HepG2 (cell line): Measurements from ENCODE around the gene GJC2. TPM values are rescaled to one million over a fixed set of nuclear protein-coding genes. Genes with fewer than 3 reads are reported as not detected.

Experiments
- AGO2 ChIP-seq: fragments of 200-400 bp; formaldehyde crosslinking; optimal IDR thresholded peaks from 2 replicates; pipeline ENCODE3; 2017; ENCODE audit warnings: mild to moderate bottlenecking, low read depth, low read length, moderate library complexity
- CAMTA2 ChIP-seq: sonication (generic); formaldehyde crosslinking; IDR thresholded peaks from 2 replicates; pipeline ENCODE4 v1.4.0; 2020; ENCODE audit warnings: mild to moderate bottlenecking, missing genetic modification reagents, borderline replicate concordance
- CBX5 ChIP-seq: sonication (generic); formaldehyde crosslinking; IDR thresholded peaks from 2 replicates; pipeline ENCODE4 v1.4.0; 2020; ENCODE audit warnings: missing genetic modification reagents, borderline replicate concordance
- CSRNP1 ChIP-seq: sonication (generic); formaldehyde crosslinking; IDR thresholded peaks from 2 replicates; pipeline ENCODE4 v1.8.1; 2023; ENCODE audit warnings: mild to moderate bottlenecking, missing genetic modification reagents
- EED ChIP-seq: sonication (generic); formaldehyde crosslinking; IDR thresholded peaks from 2 replicates; pipeline ENCODE4 v1.5.0; 2020; ENCODE audit warnings: mild to moderate bottlenecking, missing genetic modification reagents
- FOXC1 ChIP-seq: sonication (generic); formaldehyde crosslinking; IDR thresholded peaks from 2 replicates; pipeline ENCODE4 v1.8.0; 2022; ENCODE audit warnings: mild to moderate bottlenecking, missing genetic modification reagents, borderline replicate concordance
- HIVEP1 ChIP-seq: sonication (generic); formaldehyde crosslinking; IDR thresholded peaks from 2 replicates; pipeline ENCODE4 v1.4.0; 2020; ENCODE audit warnings: mild to moderate bottlenecking, missing genetic modification reagents
- NR2F2 ChIP-seq: IDR thresholded peaks from 2 replicates; pipeline ENCODE4 v1.6.1; 2012; ENCODE audit warnings: low read depth, inconsistent platforms, borderline replicate concordance
- PITX1 ChIP-seq: sonication (generic); formaldehyde crosslinking; IDR thresholded peaks from 2 replicates; pipeline ENCODE4 v1.5.1; 2020; ENCODE audit warnings: mild to moderate bottlenecking, missing genetic modification reagents
- TCF7 ChIP-seq: sonication (generic); IDR thresholded peaks from 2 replicates; pipeline ENCODE4 v1.6.1; 2016; ENCODE audit warnings: antibody characterized with exemption, low read depth
- ZBTB2 ChIP-seq: sonication (generic); formaldehyde crosslinking; IDR thresholded peaks from 2 replicates; pipeline ENCODE4 v1.8.0; 2022; ENCODE audit warnings: low read depth, missing genetic modification reagents
- ZNF256 ChIP-seq: sonication (generic); formaldehyde crosslinking; conservative IDR thresholded peaks from 2 replicates; pipeline ENCODE4 v1.4.0; 2020; ENCODE audit warnings: missing genetic modification reagents
- ZNF460 ChIP-seq: sonication (generic); formaldehyde crosslinking; IDR thresholded peaks from 2 replicates; pipeline ENCODE4 v1.5.1; 2020; ENCODE audit warnings: missing genetic modification reagents, mild to moderate bottlenecking, borderline replicate concordance
- polyA plus RNA-seq, 8 experiments: library from polyadenylated mRNA; depleted of rRNA in 3 of 8; stranded (reverse) in 7 of 8; unstranded in 1 of 8; fragments of >200 nt; fragmentation: Illumina TruSeq in 4 of 8; extraction: Trizol in 4 of 8; gene quantifications; 2 replicates each; pipeline versions ENCODE4 v1.2.1 to v1.2.3, GENCODE V29; 2011 to 2016; ENCODE audit warnings: low read depth in 4 of 8, missing spikeins in 1 of 8, mixed read lengths in 1 of 8; ENCODE audit not compliant: insufficient read depth in 1 of 8
- total RNA-seq, 5 experiments: library from RNA; depleted of rRNA; stranded (reverse); fragments of >200 nt; fragmentation: Illumina TruSeq; extraction: Trizol; gene quantifications; 2 replicates each; pipeline ENCODE4 v1.2.3, GENCODE V29; 2016; ENCODE audit warnings: low read depth in 1 of 5
- TF ChIP-seq, protein P1 (sequence below): sonication (generic); formaldehyde crosslinking; conservative IDR thresholded peaks from 2 replicates; pipeline ENCODE4 v1.5.0; 2020; ENCODE audit warnings: missing genetic modification reagents
- TF ChIP-seq, protein P2 (sequence below): sonication (generic); formaldehyde crosslinking; IDR thresholded peaks from 2 replicates; pipeline ENCODE4 v1.5.0; 2020; ENCODE audit warnings: mild to moderate bottlenecking, missing genetic modification reagents
- TF ChIP-seq, protein P3 (sequence below): sonication (generic); formaldehyde crosslinking; IDR thresholded peaks from 2 replicates; pipeline ENCODE4 v1.5.0; 2020; ENCODE audit warnings: missing genetic modification reagents
- TF ChIP-seq, protein P4 (sequence below): sonication (generic); formaldehyde crosslinking; IDR thresholded peaks from 2 replicates; pipeline ENCODE4 v1.4.0; 2020; ENCODE audit warnings: missing genetic modification reagents

GJC2 gene
- total and polyA plus RNA-seq, 2 of the 13 experiments (the other 11 are each of a cell fraction or from before 2014, with no cell fraction given): 1.6 to 3.8 TPM

DNA sequence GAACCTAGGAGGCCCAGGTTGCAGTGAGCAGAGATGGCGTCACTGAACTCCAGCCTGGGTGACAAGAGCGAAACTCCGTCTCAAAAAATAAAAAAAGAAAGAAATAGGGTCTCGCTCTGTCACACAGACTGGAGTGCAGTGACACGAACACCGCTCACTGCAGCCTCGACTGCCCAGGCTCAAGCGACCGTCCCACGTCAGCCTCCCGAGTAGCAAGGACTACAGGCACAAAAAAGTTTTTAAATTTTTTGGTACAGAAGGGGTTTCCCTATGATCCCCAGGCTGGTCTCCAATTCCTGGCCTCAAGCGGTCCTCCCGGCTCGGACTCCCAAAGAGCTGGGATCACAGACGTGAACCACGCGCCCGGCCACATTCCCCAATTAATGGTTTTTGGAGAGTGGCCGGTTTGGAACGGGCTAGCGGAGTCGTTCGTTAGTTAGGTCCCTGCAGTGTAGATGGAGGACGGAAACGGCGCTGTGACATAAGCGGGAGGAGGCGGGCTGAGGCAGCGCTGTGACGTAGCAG lies 10.3 kb upstream of the GJC2 start (continued):
- TF ChIP-seq, protein P1, sequence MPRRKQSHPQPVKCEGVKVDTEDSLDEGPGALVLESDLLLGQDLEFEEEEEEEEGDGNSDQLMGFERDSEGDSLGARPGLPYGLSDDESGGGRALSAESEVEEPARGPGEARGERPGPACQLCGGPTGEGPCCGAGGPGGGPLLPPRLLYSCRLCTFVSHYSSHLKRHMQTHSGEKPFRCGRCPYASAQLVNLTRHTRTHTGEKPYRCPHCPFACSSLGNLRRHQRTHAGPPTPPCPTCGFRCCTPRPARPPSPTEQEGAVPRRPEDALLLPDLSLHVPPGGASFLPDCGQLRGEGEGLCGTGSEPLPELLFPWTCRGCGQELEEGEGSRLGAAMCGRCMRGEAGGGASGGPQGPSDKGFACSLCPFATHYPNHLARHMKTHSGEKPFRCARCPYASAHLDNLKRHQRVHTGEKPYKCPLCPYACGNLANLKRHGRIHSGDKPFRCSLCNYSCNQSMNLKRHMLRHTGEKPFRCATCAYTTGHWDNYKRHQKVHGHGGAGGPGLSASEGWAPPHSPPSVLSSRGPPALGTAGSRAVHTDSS (CRISPR knock-in tag): 0 out of 2 replicates have a peak, but pooled peaks have one; percentile 76
- TF ChIP-seq NR2F2: no peak
- TF ChIP-seq ZNF256 (CRISPR knock-in tag): peak; percentile 74; the same call in 1 of the 2 replicates
- TF ChIP-seq ZBTB2 (CRISPR knock-in tag): peak; percentile 19; the same call in 1 of the 2 replicates
- TF ChIP-seq AGO2: no peak
- TF ChIP-seq, protein P2, sequence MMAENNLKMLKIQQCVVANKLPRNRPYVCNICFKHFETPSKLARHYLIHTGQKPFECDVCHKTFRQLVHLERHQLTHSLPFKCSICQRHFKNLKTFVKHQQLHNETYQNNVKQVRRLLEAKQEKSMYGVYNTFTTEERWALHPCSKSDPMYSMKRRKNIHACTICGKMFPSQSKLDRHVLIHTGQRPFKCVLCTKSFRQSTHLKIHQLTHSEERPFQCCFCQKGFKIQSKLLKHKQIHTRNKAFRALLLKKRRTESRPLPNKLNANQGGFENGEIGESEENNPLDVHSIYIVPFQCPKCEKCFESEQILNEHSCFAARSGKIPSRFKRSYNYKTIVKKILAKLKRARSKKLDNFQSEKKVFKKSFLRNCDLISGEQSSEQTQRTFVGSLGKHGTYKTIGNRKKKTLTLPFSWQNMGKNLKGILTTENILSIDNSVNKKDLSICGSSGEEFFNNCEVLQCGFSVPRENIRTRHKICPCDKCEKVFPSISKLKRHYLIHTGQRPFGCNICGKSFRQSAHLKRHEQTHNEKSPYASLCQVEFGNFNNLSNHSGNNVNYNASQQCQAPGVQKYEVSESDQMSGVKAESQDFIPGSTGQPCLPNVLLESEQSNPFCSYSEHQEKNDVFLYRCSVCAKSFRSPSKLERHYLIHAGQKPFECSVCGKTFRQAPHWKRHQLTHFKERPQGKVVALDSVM (CRISPR knock-in tag): peak; percentile 99
- TF ChIP-seq EED (CRISPR knock-in tag): peak; percentile 47; the same call in 1 of the 2 replicates
- 0 out of 2 replicates have a peak, but pooled peaks have one; percentile 36 for TF ChIP-seq CSRNP1 (CRISPR knock-in tag)
- TF ChIP-seq, protein P3, sequence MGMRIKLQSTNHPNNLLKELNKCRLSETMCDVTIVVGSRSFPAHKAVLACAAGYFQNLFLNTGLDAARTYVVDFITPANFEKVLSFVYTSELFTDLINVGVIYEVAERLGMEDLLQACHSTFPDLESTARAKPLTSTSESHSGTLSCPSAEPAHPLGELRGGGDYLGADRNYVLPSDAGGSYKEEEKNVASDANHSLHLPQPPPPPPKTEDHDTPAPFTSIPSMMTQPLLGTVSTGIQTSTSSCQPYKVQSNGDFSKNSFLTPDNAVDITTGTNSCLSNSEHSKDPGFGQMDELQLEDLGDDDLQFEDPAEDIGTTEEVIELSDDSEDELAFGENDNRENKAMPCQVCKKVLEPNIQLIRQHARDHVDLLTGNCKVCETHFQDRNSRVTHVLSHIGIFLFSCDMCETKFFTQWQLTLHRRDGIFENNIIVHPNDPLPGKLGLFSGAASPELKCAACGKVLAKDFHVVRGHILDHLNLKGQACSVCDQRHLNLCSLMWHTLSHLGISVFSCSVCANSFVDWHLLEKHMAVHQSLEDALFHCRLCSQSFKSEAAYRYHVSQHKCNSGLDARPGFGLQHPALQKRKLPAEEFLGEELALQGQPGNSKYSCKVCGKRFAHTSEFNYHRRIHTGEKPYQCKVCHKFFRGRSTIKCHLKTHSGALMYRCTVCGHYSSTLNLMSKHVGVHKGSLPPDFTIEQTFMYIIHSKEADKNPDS: peak; percentile 43; the same call in 1 of the 2 replicates
- peak; percentile 31; the same call in 1 of the 2 replicates for TF ChIP-seq ZNF460
- 0 out of 2 replicates have a peak, but pooled peaks have one; percentile 64 for TF ChIP-seq FOXC1 (CRISPR knock-in tag)
- TF ChIP-seq CBX5 (CRISPR knock-in tag): no peak
- peak; percentile 34; the same call in 1 of the 2 replicates for TF ChIP-seq CAMTA2 (CRISPR knock-in tag)
- TF ChIP-seq TCF7: peak; percentile 52; the same call in 1 of the 2 replicates
- no peak for TF ChIP-seq PITX1 (CRISPR knock-in tag)
- TF ChIP-seq, protein P4, sequence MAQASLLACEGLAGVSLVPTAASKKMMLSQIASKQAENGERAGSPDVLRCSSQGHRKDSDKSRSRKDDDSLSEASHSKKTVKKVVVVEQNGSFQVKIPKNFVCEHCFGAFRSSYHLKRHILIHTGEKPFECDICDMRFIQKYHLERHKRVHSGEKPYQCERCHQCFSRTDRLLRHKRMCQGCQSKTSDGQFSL (CRISPR knock-in tag): 0 out of 2 replicates have a peak, but pooled peaks have one; percentile 39
- 0 out of 2 replicates have a peak, but pooled peaks have one; percentile 6 for TF ChIP-seq HIVEP1 (CRISPR knock-in tag)
